Omental fat pad (tissue), 4 donors: ENCODE results near the gene LRRC28. TPM values are rescaled to one million over a fixed set of nuclear protein-coding genes. Genes with fewer than 3 reads are reported as not detected.

Experiments
- ATAC-seq: fragments of 150-250 bp; one replicate; pipeline ENCODE4 v1.9.1; 2016; ENCODE audit warnings: mild to moderate bottlenecking, moderate library complexity; ENCODE audit not compliant: low FRiP score
- DNase-seq: peaks from one replicate; pipeline ENCODE4 v3.0.0-alpha.2; 2019; ENCODE audit warnings: low spot score
- CTCF ChIP-seq, 3 donors: fragments of 450-650 bp; IDR thresholded peaks; one replicate each; pipeline ENCODE4 v1.5.1; 2016 to 2017; ENCODE audit warnings: antibody characterized with exemption in 3 of 3, mild to moderate bottlenecking in 3 of 3, moderate library complexity in 2 of 3
- total RNA-seq, 4 donors: library from RNA; depleted of rRNA; stranded (reverse); fragments of >200 nt; gene quantifications; one replicate each; pipeline ENCODE4 v1.1.0, GENCODE V29; 2016

LRRC28 gene
- total RNA-seq, 4 donors from 2014 or later, result 27.6 to 32.3 (median 30.5) TPM

- DNase-seq (no peak), ATAC-seq (no peak)
- TF ChIP-seq CTCF (IDR thresholded peaks at IDR 0.05), result no peak
Observed at GRCh38 chr15:99279290-99279689, 28.0 kb downstream of the LRRC28 start.

DNA sequence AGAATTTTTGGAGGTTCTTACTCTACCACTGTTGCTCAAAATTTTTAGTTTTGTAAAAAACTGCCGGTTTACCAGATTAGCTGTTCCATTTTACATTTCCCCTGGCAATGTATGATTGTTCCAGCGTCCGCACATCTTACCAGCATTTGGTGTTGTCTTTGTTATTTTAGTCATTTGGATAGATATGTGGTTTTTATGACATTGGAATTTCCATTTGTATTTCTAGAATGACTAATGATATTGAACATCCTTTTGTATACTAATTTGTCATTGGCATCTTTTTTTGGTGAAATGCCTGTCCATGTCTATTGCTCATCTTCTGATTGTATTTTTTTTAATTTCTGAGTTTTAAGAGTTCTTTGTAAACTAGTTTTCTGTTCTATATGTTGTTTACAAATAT lies 28.5 kb downstream of the LRRC28 start:
- no peak for TF ChIP-seq CTCF (IDR thresholded peaks at IDR 0.05)
- ATAC-seq (no peak), DNase-seq (no peak)

GRCh38 chr15:99282121-99282520 lies 30.8 kb downstream of the LRRC28 start:
- DNase-seq, result no peak
- ATAC-seq, result no peak

GRCh38 chr15:99282586-99282985 lies 31.3 kb downstream of the LRRC28 start:
- DNase-seq, result no peak
- no peak for TF ChIP-seq CTCF (IDR thresholded peaks at IDR 0.05)

More at GRCh38 chr15:99282121-99282520, 30.8 kb downstream of the LRRC28 start:
- TF ChIP-seq CTCF (IDR thresholded peaks at IDR 0.05), result no peak

DNA sequence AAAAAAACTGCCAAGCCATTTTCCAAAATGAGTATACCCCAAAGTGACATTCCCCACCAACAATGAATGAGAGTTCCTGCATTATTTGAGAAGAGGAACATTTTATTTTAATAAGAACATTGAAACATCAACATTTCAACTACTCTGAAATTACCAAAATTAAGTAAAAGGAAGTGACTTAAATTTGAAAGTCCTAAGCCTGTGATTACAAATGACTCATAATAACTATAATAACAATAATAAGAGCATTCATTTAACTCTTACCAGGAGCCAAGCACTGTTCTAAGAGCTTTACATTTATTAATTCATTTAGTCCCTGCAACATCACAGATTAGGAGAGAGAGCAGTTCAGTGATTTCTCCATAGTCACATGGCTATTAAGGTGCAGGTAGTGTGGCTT lies 32.4 kb downstream of the LRRC28 start:
- TF ChIP-seq CTCF (IDR thresholded peaks at IDR 0.05), result no peak
- ATAC-seq (no peak), DNase-seq (no peak)

More at GRCh38 chr15:99282586-99282985, 31.3 kb downstream of the LRRC28 start:
- no peak for ATAC-seq

DNA sequence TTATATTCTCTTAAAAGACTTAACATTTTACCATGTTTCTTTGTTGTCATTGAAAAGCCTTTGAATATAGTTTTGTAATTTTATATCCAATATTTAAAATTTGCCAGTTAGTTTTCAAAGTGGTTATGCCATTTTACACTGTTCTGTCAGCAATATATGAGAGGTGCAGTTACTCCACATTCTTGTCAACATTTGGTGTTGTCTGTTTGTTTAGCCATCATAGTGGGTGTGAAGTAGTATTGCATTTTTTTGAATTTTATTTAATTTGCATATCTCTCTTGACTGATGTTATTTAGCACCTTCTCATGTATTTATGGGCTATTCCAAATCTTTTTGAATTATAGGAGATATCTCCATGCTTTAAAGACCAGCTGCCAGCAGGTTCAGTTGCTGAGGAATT lies 40.4 kb downstream of the LRRC28 start:
- ATAC-seq, result no peak
- no peak for TF ChIP-seq CTCF (IDR thresholded peaks at IDR 0.05)
- no peak for DNase-seq

DNA sequence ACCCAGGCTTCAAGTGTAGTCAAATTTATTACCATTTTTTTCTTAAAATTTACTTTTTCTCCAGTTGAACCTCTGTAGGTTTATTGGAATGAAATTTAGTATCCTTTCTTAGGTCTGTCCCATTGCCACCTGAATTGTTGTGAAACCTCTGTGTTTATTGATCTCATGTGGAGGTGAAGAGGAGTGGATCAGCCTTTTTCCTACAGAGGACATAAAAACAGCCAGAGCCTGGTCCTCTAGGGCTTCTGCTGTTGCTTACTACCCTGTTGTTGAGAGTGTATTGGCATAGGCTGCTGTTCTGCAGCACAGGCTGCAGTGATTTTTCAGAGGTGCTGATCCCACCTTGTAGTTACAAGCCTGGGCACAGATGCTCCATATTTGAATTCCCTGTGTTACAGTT lies 44.6 kb downstream of the LRRC28 start:
- no peak for TF ChIP-seq CTCF (IDR thresholded peaks at IDR 0.05)
- ATAC-seq (no peak), DNase-seq (no peak)
